Measurements from ENCODE around the gene TSPAN18.

TSPAN18 gene

DNA sequence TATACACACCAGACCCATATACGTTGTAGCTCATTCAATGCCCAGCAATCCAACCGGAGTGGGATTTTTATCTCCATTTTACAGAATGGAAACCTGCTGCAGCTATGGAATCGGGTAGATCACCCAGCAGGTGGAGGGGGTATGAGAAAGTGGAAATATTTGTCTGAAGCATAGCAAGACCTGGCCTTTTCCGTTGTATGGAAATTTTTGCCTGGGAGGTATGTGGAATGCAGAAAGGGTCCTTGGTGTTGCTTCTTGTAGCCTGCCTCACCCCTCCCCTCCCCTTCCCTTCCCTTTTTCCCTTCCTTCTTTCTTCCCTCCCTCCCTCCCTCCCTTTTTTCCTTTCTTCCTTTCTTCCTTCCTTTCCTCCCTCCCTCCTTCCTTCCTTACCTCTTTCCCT, 15.2 kb downstream of the TSPAN18 start:
- DNase-seq, result no peak

DNA sequence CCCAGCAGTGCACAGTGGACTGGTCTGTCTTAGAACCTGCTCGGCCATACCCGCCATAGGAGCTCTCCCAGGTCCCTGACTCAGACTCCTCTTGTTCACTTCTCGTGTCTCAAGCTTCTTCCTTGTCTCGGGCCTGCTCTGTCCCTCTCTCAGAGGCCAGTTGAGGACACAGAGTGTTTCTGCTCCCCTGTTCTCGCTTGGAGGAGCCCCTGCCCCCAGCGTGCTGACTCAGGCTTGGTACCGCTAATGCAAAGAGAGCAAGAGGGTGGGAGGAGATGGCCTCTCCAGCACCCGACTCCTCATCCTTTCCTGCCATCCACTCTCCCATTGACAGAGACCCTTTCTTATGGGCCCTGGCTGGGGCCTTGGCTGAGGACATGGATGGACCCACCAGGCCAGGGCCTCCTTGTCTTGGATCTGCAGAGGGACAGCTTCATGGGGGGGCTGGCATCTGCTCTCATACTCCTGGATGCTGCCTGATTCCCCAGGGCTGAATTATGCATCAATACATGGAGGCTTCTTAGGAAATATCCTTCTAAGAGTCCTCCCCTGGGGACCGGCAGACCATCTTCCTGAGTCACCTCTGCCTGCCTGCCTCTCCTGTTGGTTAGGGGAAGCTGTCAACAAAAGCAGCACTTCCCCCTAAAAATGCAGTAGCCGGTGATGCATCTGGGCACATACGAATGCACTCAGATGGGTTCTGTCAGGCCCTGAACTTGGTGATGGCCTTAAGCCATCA, 15.9 kb downstream of the TSPAN18 start:
- DNase-seq, result no peak

DNA sequence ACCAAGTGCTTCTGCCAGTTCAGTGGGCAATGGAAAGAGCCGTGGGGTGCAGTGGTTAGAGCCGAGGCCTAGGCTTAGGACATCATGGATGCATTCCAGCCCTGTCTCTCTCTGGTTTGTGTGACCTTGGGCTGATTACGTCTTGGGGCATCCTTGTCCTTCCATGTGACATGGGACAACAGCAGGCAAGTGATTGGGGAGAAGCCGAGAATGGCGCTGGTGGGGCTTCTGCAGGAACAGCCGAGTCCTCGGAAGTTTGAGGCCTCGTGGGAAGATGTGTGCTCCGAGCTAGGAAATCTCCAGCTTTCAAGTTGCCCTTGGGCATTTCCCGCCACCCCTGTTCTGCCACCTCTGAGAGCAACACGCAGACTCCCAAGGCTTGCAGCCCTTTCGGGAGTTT, 16.6 kb downstream of the TSPAN18 start:
- DNase-seq, result no peak

DNA sequence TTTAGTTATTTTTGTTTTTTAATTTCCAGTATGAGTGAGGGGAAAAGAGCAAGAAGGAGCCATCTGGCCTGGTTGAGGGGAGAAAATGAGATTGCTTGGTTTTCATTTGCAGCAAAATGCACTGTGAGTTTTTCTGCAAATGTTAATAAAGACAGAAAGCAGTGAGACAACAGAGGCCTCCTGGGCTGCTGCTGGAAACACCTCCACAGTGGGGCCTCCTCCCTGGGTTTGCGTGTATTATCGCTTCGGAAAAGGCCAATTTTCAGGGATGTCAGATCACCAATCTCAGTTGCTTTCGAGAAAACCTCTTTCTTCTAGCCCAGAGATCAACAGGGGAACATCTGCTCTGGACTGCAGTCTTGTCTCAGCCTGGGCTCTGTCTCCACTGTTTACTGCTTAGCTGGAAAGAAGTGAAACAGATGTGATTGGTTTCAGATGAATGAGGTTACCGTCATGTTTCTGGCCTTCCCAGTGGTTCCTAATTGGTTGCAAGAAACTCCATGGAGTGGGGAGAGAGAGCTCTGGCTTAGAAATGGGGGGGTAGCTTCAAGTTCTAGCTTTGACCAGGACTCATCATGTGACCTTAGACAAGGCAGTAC, 17.3 kb downstream of the TSPAN18 start:
- no peak for DNase-seq

DNA sequence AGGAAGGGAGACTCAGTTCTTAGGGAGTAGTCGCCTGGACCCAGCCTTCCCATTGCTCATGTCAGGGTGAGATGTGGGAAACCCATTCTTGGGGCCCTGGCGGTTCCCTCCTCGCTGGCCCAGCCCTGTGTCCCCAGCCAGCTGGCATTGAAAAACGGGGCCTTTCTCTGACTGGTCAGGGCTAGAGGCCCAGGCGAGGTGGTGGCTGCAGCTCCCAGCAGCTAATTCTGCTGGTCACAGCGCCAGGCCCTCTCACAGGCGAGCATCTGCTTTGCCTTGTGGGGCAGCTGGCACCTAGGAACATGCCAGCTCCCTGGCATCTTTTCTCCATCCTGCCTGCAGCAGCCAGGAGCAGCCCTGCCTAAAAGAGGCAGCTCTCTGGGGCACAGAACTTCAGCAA, 20.1 kb downstream of the TSPAN18 start:
- DNase-seq, result no peak

DNA sequence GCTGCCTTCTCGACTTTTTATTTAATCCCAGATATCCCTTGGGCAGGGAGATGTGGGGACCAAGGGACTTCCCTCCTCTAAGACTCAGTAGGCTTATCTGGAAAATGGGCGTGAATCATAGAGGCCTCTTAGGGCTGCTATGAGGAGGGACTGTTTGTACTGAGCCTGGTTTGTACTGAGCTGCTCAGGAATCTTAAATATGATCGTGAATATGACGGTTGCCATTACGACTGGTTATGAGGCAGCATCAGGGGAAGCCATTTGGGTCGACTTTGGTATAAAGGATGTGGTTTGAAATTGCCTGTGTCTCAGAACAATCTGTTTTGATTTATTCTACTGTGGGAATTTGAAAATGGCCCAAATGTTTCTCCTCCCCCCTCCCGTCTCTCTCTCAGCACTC, 20.6 kb downstream of the TSPAN18 start:
- DNase-seq, result no peak

DNA sequence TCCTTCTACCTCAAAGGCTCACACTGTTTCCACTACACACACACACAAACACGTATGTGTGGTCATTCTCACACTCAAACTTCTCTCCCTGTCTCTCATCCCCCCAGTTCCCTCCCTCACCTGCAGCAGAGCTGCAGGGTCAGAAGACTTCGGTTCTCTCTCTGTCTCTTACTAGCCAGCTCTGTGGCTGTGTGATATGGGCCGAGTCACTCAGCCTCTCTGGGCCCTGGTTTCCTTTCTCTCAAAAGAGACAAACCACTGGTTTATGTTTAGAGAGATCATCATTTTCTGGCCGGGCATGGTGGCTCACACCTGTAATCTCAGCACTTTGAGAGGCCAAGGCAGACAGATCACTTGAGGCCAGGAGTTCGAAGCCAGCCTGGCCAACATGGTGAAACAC, 21.1 kb downstream of the TSPAN18 start:
- no peak for DNase-seq

DNA sequence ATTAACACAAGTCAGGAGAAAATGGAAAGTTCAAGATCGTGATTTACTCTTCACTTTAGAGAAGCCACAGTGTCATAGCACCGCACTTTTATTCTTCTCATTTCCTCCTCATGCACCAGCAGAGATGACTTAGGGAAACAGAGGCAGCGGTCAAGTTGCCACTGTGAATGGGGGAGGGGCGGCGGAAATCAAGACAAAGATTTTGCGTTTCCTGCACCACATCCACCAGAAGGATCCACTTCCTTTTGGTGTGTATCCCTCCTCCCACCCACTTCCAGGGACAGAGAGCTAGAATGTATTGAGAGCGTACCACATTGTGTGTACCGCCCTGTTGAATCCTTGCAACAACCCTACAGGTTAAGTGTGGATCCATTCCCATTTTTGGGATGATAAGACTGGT, 21.8 kb downstream of the TSPAN18 start:
- no peak for DNase-seq

DNA sequence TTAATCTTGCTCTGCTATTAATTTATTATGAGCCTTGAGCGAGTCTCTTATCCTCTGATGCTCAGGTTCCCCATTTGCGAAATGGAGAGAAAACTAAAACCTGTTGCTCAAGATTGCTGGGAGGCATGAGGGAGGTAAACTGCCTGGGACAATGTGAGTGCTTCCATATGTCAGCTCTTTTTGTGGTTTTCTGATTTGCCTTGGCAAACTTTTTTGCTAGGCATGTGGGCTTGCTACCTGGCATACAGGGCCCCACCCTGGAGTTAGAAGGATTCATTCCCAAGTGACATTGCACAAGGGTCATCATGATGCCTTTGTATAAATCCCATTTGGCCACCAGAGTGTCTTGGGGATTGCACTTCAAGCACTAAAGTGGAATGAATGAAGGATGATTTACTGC, 22.4 kb downstream of the TSPAN18 start:
- no peak for DNase-seq

DNA sequence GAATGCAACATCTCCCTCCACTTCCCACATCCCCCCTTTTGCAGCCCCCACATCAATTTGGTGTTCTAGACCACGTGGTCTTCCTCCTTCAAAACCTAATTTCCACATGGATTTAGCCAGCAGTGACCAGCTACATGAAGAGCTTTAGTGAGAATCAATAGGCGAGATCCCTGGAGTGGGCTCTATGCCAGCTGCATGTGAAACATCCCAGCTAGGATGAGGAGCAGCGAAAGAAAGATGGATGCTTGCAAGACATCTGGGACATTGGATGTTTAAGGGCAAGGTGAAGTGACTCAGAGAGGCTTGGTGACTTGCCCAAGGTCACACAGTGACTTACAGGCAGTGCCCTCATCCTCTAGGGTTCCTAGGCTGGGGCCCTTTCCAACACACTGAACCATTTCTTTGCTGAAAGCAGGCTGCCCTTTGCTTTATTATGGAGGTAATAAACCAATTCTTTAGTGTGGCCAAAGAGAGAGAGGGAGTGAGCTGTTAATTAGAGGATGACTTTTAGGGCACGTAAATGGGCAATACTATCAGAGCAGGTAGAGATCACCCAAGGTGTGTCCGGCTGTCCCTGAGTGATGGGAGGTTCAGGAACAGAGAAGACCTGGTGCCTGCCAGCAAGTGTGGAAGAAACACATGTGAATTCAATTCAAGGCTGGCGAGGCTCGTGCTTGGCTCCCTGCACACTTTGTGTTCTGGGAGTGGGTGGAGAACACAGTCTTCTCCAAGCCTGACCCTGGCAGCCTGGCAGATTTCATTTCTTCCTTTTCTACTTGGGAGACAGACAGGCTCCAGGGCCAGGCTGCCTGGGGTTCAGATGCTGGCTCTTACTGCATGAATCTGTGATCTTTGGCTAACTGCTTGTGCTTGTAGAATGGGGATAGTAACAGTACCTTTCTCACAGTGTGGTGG, 24.0 kb downstream of the TSPAN18 start:
- no peak for DNase-seq

DNA sequence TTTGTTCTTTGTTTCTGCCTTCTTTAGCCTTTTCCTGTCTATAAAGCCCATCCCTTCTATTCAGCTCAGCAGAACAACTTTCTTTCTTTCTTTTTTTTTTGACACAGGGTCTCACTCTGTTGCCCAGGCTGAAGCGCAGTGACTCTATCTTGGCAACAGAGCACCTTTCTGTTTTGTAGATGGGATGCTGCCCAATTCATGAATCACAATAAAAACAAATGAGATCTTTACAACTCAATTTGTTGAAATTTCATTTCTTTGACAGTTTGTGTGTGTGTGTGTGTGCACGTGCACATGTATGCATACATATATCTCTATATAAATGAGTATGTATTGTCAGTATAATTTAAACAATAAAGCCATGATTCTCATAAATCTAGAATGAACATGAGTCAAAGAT, 25.5 kb downstream of the TSPAN18 start:
- no peak for DNase-seq

DNA sequence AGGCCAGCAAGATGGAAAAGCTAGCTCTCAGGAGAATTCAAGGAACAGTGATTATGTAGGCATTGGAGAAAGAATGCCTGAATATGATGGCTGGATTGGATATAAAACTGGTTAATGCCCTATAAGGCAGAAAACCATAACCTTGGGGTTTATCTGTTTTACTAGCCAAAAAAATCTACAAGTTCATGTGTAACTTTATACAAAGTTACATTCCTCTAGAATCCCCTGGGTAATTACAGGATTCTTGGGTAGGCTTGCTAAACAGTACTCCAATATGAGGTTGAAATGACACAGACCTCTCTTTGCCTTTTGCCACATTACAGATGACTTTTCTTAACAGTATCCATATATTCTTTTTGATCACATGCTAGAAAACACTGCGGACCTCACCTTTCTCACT, 26.0 kb downstream of the TSPAN18 start:
- no peak for DNase-seq

DNA sequence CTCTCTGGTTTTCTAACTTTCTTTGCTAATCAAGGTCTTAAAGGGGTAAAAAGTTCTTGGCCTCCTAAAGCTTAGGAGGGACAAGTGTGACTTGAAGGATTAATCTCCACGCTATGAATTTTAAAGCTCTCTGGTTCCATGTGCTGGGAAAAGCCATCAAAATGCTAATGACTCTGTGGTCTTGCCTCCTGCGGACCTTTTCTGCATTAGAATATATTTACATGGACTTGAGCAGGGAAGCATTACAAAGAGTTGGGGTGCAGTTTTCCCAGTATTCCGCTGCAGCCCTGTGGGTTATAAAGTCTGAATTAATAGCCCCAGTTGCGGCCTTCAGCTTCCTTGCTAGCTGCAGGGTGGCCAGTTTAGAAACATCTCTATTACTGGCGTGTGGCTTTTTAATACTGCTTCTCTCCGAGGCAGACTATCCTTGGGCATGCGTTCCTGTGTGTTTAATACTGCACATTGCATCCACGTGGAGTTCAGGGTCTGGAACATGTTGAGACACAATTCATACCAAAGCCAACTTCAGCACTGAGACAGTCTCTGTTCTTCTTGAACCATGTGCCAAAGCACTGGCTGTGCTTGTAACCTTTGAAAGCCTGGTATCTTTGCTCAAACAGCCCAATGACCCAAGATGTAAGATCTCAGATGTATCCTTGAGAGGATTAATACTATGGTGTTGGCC, 27.3 kb downstream of the TSPAN18 start:
- DNase-seq, result no peak

DNA sequence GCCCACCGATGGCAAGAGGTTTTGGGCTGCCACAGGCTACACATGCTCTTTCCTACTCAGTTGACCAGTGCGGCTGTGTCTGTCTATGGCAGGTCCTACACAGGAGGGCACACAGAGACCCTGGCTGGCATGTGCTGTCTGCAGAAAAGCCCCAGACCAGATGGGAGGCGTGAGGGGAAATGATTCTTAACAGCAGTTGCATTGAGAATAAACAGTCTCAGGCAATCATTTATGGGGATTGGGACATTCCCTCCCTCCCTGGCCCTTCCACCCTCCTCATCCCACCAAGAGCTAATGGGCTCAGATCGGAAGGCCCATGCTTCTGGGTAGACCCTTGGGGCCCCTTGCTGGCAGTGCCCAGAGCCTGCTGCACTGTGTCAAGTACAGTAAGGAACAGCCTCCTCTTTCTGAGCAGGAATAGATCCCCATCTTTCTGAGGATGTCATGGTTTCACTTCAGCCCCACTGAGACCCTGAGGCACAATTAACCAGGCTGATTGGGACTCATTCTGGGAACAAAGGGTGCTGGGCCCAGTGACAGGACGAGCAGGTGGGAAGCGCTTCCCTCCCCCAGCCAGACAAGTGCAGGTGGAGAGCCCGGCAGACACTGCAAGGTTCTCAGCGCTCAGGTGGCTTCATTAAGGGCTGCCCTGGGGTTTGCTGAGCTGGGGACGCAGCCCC, 28.3 kb downstream of the TSPAN18 start:
- no peak for DNase-seq

DNA sequence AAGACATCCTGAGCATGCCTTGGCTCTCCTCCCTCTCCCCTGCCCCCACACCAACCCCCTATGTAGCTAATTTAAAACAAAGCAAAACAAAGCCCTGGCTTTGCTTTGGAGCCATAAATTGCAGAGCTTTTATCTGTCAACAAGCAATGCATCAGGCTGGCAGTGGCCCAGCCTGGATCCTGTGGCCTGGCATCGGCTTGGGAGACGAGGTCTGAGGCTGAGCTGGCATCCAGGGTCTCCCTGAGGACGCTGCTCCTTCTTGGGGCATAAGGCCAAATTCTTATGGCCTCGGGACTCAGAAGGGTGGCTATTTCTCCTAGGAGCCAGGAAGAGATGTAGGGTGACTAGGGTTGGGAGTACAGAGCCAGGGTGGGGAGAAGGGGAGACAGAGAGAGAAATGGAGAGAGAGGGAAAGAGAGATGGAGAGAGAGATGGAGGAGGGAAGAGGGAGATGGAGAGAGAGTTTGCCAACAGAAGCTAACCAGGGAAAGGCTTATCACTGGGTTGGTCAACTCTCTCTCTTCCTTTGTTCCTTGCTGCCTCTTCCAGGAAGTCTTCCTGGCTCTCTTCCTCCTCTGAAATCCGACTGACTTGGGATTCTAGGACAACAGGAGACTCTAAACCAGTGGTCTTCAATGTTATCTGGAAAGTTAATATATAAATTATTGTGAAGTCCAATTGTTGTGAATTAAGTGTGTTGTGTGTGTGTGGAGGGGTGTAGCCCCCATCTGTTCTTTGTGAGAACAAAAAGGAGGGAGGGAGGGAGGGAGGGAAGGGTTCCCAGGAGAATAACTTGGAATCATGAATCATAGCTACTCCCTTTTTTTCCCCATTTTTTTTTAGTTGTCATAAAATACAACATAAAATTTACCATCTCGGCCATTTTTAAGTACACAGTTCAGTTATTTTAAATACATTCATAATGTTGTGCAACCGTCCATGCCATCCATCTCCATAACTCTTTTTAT, 29.1 kb downstream of the TSPAN18 start:
- DNase-seq, result no peak

DNA sequence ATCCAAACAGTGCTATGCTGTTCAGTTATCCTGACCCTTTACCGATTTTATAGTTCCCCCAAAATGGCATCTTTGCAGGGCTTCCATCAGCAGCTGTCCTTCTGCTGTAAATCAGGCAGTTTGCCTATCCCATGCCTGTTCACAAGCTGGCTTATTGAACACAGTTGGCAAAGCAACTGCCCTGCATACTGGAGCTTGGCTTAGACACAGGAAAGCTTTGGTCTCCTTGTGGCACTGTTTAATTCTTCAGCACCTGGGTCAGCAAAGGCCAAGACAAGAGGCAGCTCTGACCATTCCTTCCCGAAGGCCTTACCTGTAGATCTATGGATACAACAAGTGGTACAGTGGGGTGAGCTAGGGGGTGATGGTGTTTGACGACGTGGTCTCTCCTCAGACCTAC, 32.2 kb downstream of the TSPAN18 start:
- no peak for DNase-seq

DNA sequence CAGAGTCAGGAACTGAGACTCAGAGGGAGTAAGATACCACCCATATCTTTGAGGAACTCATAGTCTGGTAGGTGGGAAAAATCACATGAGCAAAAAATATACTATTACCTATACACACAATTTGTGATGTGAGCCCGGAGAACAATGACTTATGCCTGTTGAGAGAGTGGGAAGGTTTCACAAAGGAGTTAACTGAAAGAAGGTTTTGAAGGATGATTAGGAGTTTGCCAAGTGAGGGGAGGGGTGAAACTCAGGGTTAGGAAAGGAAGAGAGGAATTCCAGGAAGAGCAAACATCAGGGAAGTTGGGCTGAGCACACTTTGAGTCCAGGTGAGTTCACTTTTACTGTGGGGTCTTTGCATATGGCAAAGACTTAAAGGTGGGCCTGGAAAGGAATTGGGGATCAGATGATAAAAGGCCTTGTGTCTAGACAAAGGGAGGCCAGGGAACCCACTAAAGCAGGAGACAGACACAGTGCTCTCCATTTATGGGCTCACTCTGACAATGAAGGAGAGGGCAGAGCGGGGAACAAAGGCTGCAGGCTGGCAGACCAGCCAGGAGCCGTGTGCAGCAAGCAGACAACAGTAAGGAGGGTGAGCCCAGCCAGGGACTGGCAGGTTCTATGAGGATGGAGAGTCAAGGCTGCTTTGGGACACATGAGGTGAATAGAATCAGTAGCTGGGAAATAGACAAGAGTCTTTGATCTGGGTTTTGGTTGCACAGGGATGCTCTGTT, 33.1 kb downstream of the TSPAN18 start:
- no peak for DNase-seq

DNA sequence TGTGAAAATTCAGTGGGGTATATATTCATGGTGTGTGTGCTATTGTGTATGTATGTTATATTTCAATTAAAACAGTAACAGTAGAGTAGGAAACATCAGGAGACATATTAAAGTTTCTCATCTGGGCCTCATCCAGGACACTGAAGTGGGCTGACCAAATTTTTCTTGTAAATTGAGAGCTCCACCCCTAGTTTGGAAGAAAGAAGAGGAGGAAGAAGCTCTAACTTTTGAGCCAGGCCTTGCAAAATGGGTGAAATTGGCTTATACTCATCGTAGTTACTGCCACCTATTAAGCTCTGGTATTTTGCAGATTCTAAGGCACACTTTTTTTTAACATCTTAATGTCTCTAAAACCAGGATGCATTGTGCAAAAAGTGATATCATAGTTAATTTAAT, 33.7 kb downstream of the TSPAN18 start:
- no peak for DNase-seq

DNA sequence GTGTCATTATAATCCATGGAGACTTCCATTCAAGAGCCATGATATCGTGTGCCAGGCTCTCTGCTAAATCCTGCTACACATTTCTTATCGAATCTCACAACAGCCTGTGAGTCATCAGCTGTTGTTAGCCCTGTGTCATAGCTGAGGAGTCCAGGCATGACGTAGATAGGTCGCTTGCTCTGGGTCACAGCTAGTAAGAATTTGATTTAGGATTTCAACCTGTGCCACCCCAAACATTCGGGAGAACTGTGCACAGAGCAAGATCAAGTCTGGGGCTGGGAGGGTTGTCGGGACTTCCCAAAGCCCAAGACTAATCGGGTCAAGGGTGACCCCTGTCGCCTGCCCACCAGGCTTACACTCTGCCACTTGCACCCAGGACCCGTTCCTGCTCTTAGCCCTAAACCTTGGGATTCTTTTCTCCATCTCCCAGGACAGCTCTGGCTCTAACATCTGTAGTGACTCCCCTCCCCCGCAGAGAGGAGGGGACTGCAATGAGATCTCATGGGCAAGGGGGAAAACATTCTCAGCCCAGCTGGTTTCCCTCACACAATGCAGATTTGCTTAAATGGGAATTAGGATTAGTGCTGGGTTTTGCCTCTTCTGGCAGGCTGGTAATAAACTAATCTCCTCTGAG, 34.3 kb downstream of the TSPAN18 start:
- DNase-seq, result no peak

DNA sequence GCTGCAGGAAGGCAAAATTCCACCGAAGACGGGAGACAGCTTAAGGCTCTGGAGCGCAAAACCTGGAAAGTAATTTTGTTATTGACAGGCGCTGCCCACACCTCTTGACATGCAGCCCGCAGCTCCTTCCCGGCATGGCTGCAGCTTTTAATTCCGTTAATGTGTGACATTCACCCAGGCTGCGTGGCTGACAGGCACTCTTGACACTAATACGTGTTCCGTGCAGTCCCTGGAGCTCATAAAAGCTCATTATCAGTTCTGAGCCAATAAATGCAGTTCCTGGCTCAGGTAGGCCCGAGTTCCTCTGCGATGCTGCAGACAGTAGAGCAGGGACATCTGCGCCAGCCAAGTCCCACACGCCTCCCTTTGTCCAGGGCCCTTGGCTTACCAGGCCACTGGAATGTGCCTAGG, 34.8 kb downstream of the TSPAN18 start:
- no peak for DNase-seq
